HCT116 (cell line): ENCODE measurements around the gene C1QB. TPM values are rescaled to one million over a fixed set of nuclear protein-coding genes. Genes with fewer than 3 reads are reported as not detected.

Source experiments
- ATAC-seq: fragments of 200-7000 bp; cut with Tn5 transposase; 2 replicates; pipeline ENCODE4 v1.9.1; 2020; ENCODE audit warnings: mild to moderate bottlenecking, moderate library complexity
- BruUV-seq: library from RNA; stranded (reverse); fragments of 400-500 nt; replicated peaks from 2 replicates; lab custom pipeline; 2021; lab: Mats Ljungman, UMichigan
- CTCF ChIA-PET: fragments of 300-600 bp; sonication (Branson Sonifier 250); formaldehyde crosslinking; loops from one replicate; lab custom pipeline; 2021; ENCODE audit warnings: antibody characterized with exemption; lab: Charles Lee
- POLR2A ChIA-PET: fragments of 300-600, 350-600 bp; sonication (Branson Sonifier 250); formaldehyde crosslinking; loops from one replicate; lab custom pipeline; 2021; ENCODE audit warnings: antibody characterized with exemption; lab: Charles Lee
- RAD21 ChIA-PET, 2 experiments: fragments of 300-600 bp; sonication (Branson Sonifier 250); formaldehyde crosslinking; loops; one replicate each; lab custom pipeline; 2023; ENCODE audit warnings: low total read pairs in 2 of 2; ENCODE audit not compliant: uncharacterized antibody in 2 of 2, unreplicated experiment in 2 of 2, low non-redundant PET in 1 of 2; lab: Charles Lee
- DNase-seq: peaks from one replicate; pipeline ENCODE4 v3.0.0-alpha.2; 2010; ENCODE audit warnings: low read depth, low spot score
- H2AFZ ChIP-seq: fragments of 200-600 bp; shearing (Covaris generic), sonication (generic); 2 replicates; pipeline ENCODE4 v1.6.1; 2017; ENCODE audit warnings: low read depth, mixed run types, mixed read lengths, antibody characterized with exemption, low read length; ENCODE audit not compliant: poor library complexity, severe bottlenecking
- H3K27ac ChIP-seq: 2 replicates; pipeline ENCODE4 v1.5.1; 2012; ENCODE audit warnings: low read depth, low read length
- H3K27me3 ChIP-seq: fragments of 200-600 bp; sonication (generic); 2 replicates; pipeline ENCODE4 v1.6.1; 2016; ENCODE audit warnings: mixed run types, low read length, mixed read lengths; ENCODE audit not compliant: insufficient read depth
- H3K36me3 ChIP-seq, 2 experiments: fragments of 200-500 bp in 1 of 2; fragments of 200-600 bp in 1 of 2; sonication (Bioruptor generic) in 1 of 2; sonication (generic) in 1 of 2; 2 replicates each; pipeline versions ENCODE4 v1.5.1 to v1.6.1; 2014 to 2016; ENCODE audit warnings: low read length in 2 of 2, inconsistent platforms in 1 of 2, mixed read lengths in 1 of 2, mixed run types in 1 of 2; ENCODE audit not compliant: insufficient read depth in 2 of 2, control insufficient read depth in 1 of 2
- H3K4me1 ChIP-seq, 2 experiments: fragments of 200-600 bp in 1 of 2; sonication (generic) in 1 of 2; 2 replicates each; pipeline versions ENCODE4 v1.5.1 to v1.6.1; 2012 to 2017; ENCODE audit warnings: low read length in 2 of 2, inconsistent platforms in 1 of 2, mild to moderate bottlenecking in 1 of 2, mixed read lengths in 1 of 2, mixed run types in 1 of 2, moderate library complexity in 1 of 2; ENCODE audit not compliant: insufficient read depth in 2 of 2, control insufficient read depth in 1 of 2
- H3K4me2 ChIP-seq: fragments of 200-600 bp; sonication (generic); 2 replicates; pipeline ENCODE4 v1.6.1; 2017; ENCODE audit warnings: mixed run types, low read length, mixed read lengths
- H3K4me3 ChIP-seq, 2 experiments: fragments of 200-600 bp in 1 of 2; sonication (generic) in 1 of 2; replicated peaks in 1 of 2; 2 replicates each; pipeline ENCODE4 v1.5.1; 2011 to 2016; ENCODE audit warnings: low read length in 2 of 2, control low read depth in 1 of 2, low read depth in 1 of 2, mild to moderate bottlenecking in 1 of 2, mixed read lengths in 1 of 2, mixed run types in 1 of 2
- H3K79me2 ChIP-seq: fragments of 200-600 bp; sonication (generic); 2 replicates; pipeline ENCODE4 v1.6.1; 2017; ENCODE audit warnings: mild to moderate bottlenecking, mixed run types, low read length, moderate library complexity, mixed read lengths; ENCODE audit not compliant: insufficient read depth
- H3K9ac ChIP-seq: fragments of 200-600 bp; sonication (generic); 2 replicates; pipeline ENCODE4 v1.6.1; 2016; ENCODE audit warnings: low read length, mixed read lengths
- H3K9me2 ChIP-seq: fragments of 200-600 bp; sonication (generic), shearing (Covaris generic); 2 replicates; pipeline ENCODE4 v1.6.1; 2017; ENCODE audit warnings: mixed run types, mild to moderate bottlenecking, moderate library complexity; ENCODE audit not compliant: insufficient read depth
- H3K9me3 ChIP-seq, 2 experiments: fragments of 200-500 bp in 1 of 2; fragments of 200-600 bp in 1 of 2; sonication (Bioruptor generic) in 1 of 2; sonication (generic) in 1 of 2; 2 replicates each; pipeline ENCODE4 v1.6.1; 2014 to 2017; ENCODE audit warnings: low read length in 2 of 2, mixed read lengths in 2 of 2, inconsistent platforms in 1 of 2, low read depth in 1 of 2, mild to moderate bottlenecking in 1 of 2, mixed run types in 1 of 2, moderate library complexity in 1 of 2; ENCODE audit not compliant: control insufficient read depth in 1 of 2, insufficient read depth in 1 of 2
- H4K20me1 ChIP-seq: fragments of 200-600 bp; sonication (generic), shearing (Covaris generic); 2 replicates; pipeline ENCODE4 v1.6.1; 2017; ENCODE audit warnings: mixed run types, mild to moderate bottlenecking, moderate library complexity; ENCODE audit not compliant: insufficient read depth
- CBX3 ChIP-seq: IDR thresholded peaks from 2 replicates; pipeline ENCODE4 v1.6.1; 2012; ENCODE audit warnings: low read depth
- EGR1 ChIP-seq: IDR thresholded peaks from 2 replicates; pipeline ENCODE4 v1.6.1; 2012; ENCODE audit warnings: low read depth
- EZH2 ChIP-seq: fragments of 200-600 bp; sonication (generic); IDR thresholded peaks from 2 replicates; pipeline ENCODE4 v1.6.1; 2017; ENCODE audit warnings: antibody characterized with exemption, mixed run types
- SP1 ChIP-seq: IDR thresholded peaks from 2 replicates; pipeline ENCODE4 v1.6.1; 2012; ENCODE audit warnings: low read depth
- SRF ChIP-seq: IDR thresholded peaks from 2 replicates; pipeline ENCODE4 v1.6.1; 2012; ENCODE audit warnings: low read depth
- TCF7L2 ChIP-seq: IDR thresholded peaks from 2 replicates; pipeline ENCODE4 v1.7.0; 2011; ENCODE audit warnings: borderline replicate concordance, inconsistent platforms; ENCODE audit not compliant: insufficient read depth, insufficient read length; ENCODE audit errors: extremely low read depth
- ZFX ChIP-seq: fragments of 450-650 bp; IDR thresholded peaks from 2 replicates; pipeline ENCODE4 v1.6.1; 2017
- ZNF274 ChIP-seq: fragments of 200-500 bp; sonication (Bioruptor generic); IDR thresholded peaks from 2 replicates; pipeline ENCODE4 v1.6.1; 2014; ENCODE audit warnings: mild to moderate bottlenecking, low read depth, low read length, inconsistent platforms
- intact Hi-C: fragments of 100-400 bp; cut with micrococcal nuclease; formaldehyde crosslinking; loops from 2 replicates; pipeline ENCODE4 v1.10.0; 2022
- total RNA-seq: library from RNA; stranded (reverse); gene quantifications from one replicate; pipeline ENCODE4 v1.2.1, GENCODE V29; 2021; ENCODE audit not compliant: unreplicated experiment
- TF ChIP-seq, protein P1 (sequence below): IDR thresholded peaks from 2 replicates; pipeline ENCODE4 v1.6.1; 2012
- TF ChIP-seq, protein P2 (sequence below): IDR thresholded peaks from 2 replicates; pipeline ENCODE4 v1.6.1; 2012

C1QB gene
- total RNA-seq, 1 experiment from 2014 or later = 0.32 TPM

DNA sequence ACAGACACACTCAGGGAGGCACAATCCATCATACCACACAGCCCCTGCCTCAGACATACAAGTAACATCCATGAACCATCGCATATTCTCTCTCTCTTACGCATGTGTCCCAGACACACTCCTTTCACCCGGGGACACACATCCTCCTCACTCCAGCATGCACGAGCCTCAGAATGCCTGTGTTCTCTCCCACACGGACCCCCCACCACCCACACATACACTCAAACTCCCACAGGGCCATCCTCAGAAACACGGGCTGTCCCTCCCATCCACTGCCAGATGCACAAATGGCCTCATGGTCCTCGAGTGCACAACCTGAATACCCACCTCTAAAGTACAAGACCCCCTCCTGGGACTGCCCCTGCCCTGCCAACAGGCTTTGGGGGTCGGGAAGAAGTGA is 11.8 kb upstream of the C1QB start:
- H3K9me2 ChIP-seq = no peaks in the 10 kb centered on the region
- no peak overlapping the region for H3K4me3 ChIP-seq
- H3K79me2 ChIP-seq = no peaks in the 10 kb centered on the region
- TF ChIP-seq TCF7L2 (no peak), ZFX (no peak), SRF (no peak), CBX3 (no peak), EZH2 (no peak), EGR1 (no peak), ZNF274 (no peak), SP1 (no peak)
- TF ChIP-seq, protein P1, sequence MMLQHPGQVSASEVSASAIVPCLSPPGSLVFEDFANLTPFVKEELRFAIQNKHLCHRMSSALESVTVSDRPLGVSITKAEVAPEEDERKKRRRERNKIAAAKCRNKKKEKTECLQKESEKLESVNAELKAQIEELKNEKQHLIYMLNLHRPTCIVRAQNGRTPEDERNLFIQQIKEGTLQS = no peak
- TF ChIP-seq, protein P2, sequence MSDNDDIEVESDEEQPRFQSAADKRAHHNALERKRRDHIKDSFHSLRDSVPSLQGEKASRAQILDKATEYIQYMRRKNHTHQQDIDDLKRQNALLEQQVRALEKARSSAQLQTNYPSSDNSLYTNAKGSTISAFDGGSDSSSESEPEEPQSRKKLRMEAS = no peak
- TF ChIP-seq, all 23 proteins: peak for 0
- no peaks in the 10 kb centered on the region for H3K4me1 ChIP-seq
- H3K27ac ChIP-seq = no peak overlapping the region
- no peak overlapping the region for H3K9ac ChIP-seq
- H3K9me3 ChIP-seq = no peaks in the 10 kb centered on the region
- no peak for ATAC-seq
- BruUV-seq = no TSS peak
- no peak for DNase-seq
- H2AFZ ChIP-seq = no peak overlapping the region
- ChIA-PET POLR2A (no interaction called here), CTCF (interaction anchor here (1.2 to 4.7 kb wide), 2 partner anchors 221 to 225 kb away, joined by 4 to 48 read pairs; no protein-coding TSS in a partner anchor), RAD21 (interaction anchor here (0.5 to 1.4 kb wide), 4 partner anchors 14 to 222 kb away, joined by 3 to 7 read pairs (median 4); no protein-coding TSS in a partner anchor)
- no peaks in the 10 kb centered on the region for H4K20me1 ChIP-seq
- no peaks in the 10 kb centered on the region for H3K36me3 ChIP-seq
- intact Hi-C loops = loop anchor here (5.0 kb wide), 1 partner anchor 509 kb away; no protein-coding TSS in a partner anchor
- H3K4me2 ChIP-seq = no peak overlapping the region
- H3K27me3 ChIP-seq = peaks cover 1% of the 10 kb centered on the region; the same call in 1 of the 2 replicates
